Measurements from ENCODE around the gene FNIP2.

The FNIP2 gene

DNA sequence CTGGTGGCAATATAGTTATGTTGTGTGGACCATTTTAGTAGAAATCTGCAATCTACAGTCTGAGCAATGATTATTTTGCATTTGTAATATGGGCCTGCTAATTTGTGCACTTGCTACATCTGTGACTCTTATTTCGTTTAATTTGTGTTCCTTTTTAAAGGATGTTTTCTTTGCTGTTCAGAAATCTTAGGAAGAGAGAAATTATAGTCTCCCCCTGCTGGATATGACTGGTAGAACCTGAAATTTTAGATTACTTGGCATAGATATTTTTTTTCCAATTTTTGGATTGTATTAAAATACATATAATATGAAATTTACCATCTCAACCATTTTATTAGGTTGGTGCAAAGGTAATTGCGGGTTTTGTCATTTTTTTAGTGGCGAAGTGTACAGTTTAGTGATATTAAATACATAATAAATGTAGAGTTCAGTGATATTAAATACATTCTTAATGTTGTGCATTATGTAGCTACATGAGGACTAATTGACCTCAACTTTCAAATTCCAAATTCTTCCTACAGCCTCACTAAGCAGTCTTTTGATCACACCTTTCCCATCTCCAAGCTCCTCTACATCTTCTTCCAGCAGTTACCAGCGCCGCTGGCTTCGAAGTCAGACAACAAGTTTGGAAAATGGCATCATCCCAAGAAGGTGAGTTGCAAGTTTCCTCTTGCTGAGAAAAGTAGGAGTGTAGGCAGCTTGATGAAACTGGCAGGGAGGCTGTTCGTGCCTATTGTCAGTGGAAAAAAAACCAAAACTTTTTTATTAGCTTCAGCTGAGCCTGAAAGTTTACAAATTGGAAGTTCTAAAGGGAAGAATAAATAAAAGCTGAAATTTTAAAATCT is 82.2 kb downstream of the FNIP2 start:
- TF ChIP-seq, protein P1, sequence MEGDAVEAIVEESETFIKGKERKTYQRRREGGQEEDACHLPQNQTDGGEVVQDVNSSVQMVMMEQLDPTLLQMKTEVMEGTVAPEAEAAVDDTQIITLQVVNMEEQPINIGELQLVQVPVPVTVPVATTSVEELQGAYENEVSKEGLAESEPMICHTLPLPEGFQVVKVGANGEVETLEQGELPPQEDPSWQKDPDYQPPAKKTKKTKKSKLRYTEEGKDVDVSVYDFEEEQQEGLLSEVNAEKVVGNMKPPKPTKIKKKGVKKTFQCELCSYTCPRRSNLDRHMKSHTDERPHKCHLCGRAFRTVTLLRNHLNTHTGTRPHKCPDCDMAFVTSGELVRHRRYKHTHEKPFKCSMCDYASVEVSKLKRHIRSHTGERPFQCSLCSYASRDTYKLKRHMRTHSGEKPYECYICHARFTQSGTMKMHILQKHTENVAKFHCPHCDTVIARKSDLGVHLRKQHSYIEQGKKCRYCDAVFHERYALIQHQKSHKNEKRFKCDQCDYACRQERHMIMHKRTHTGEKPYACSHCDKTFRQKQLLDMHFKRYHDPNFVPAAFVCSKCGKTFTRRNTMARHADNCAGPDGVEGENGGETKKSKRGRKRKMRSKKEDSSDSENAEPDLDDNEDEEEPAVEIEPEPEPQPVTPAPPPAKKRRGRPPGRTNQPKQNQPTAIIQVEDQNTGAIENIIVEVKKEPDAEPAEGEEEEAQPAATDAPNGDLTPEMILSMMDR (IDR thresholded peaks at IDR 0.05; ENCODE audit: insufficient read depth, low read length, missing control alignments), result peak; percentile 29
- CTCF ChIA-PET, result interaction anchor here (0.8 to 10.6 kb wide), 44 partner anchors 7 to 604 kb away, joined by 3 to 184 read pairs (median 5); partner anchors contain the start of gene PPID
- POLR2A ChIA-PET, result no interaction called here
- DNase-seq (ENCODE audit: low read depth, low spot score), result no peak
- no peak overlapping the region for H3K4me3 ChIP-seq (ENCODE audit: low read depth, low read length)

DNA sequence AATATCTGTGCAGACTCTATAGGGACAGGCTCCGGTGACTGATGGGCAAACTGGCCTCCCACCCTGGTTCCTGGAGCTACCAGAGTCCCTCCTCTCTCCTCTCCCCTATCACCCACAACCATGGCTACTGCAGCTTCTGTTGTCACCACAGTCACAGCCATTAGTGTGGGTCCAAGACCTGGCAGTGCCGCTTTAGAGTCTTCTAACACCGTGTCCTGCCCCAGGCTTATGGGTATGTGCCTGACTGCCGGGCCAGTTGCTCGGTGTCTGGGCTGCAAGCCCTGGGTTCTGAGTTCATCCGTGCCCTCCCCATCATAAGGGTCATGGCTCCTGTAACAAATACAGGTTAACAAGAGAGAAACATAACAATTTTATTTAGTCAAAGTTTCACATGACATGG is 85.4 kb downstream of the FNIP2 start:
- no peak overlapping the region for H3K4me3 ChIP-seq (ENCODE audit: low read depth, low read length)
- TF ChIP-seq, protein P1 (IDR thresholded peaks at IDR 0.05; ENCODE audit: insufficient read depth, low read length, missing control alignments), result no peak
- ChIA-PET CTCF (interaction anchor here (0.9 to 10.6 kb wide), 6 partner anchors 10 to 347 kb away, joined by 4 to 184 read pairs (median 28); no protein-coding TSS in a partner anchor), POLR2A (no interaction called here)
- DNase-seq (ENCODE audit: low read depth, low spot score), result no peak

DNA sequence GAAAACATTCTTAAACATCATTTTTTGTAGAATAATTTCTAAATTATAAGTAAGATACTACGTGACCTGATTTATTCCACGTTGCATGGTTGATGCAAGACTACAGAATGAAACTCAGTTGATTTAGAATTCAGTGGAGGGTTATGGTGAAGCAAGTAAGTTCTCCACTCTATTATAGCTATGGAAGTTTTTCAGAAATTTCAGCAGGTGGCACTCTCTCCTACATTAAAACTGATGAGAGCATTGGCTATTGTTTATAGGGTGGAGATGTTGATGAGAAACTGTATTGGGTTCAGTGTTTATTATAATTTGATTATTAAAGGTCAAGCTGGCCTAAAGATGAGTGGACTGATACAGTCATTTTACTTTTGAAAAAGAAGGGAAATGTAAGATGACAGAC is 88.0 kb downstream of the FNIP2 start:
- DNase-seq (ENCODE audit: low read depth, low spot score), result no peak
- TF ChIP-seq, protein P1 (IDR thresholded peaks at IDR 0.05; ENCODE audit: insufficient read depth, low read length, missing control alignments), result peak; percentile 30
- H3K4me3 ChIP-seq (ENCODE audit: low read depth, low read length), result no peak overlapping the region
- POLR2A ChIA-PET, result no interaction called here
- CTCF ChIA-PET, result interaction anchor here (0.7 to 10.6 kb wide), 22 partner anchors 10 to 588 kb away, joined by 3 to 184 read pairs (median 4); partner anchors contain the start of gene PPID

GRCh38 chr4:158857951-158858350 is 89.1 kb downstream of the FNIP2 start:
- DNase-seq (ENCODE audit: low read depth, low spot score), result no peak
- TF ChIP-seq, protein P1 (IDR thresholded peaks at IDR 0.05; ENCODE audit: insufficient read depth, low read length, missing control alignments), result no peak
- ChIA-PET CTCF (interaction anchor here (1.1 to 10.6 kb wide), 20 partner anchors 8 to 587 kb away, joined by 3 to 184 read pairs (median 6); partner anchors contain the start of gene PPID), POLR2A (interaction anchor here (0.6 kb wide), 2 partner anchors 9 to 97 kb away, joined by 3 to 4 read pairs; no protein-coding TSS in a partner anchor)
- no peak overlapping the region for H3K4me3 ChIP-seq (ENCODE audit: low read depth, low read length)

- TF ChIP-seq, protein P1 (IDR thresholded peaks at IDR 0.05; ENCODE audit: insufficient read depth, low read length, missing control alignments), result no peak
- ChIA-PET POLR2A (interaction anchor here (0.6 to 0.7 kb wide), 2 partner anchors 98 to 105 kb away, joined by 3 to 4 read pairs; no protein-coding TSS in a partner anchor), CTCF (interaction anchor here (1.1 to 10.6 kb wide), 18 partner anchors 9 to 381 kb away, joined by 3 to 184 read pairs (median 6); no protein-coding TSS in a partner anchor)
- H3K4me3 ChIP-seq (ENCODE audit: low read depth, low read length), result no peak overlapping the region
- peak; percentile 16 for DNase-seq (ENCODE audit: low read depth, low spot score)
Measured at GRCh38 chr4:158858410-158859199, 89.8 kb downstream of the FNIP2 start.
